ENCODE measurements around the gene RHBDF1. TPM values are rescaled to one million over a fixed set of nuclear protein-coding genes. Genes with fewer than 3 reads are reported as not detected.

RHBDF1 gene
- total and polyA plus RNA-seq, 9 of the 15 experiments (the other 6 are each of a cell fraction or from before 2014, with no cell fraction given) = 1.0 to 8.2 (median 4.2) TPM

DNA sequence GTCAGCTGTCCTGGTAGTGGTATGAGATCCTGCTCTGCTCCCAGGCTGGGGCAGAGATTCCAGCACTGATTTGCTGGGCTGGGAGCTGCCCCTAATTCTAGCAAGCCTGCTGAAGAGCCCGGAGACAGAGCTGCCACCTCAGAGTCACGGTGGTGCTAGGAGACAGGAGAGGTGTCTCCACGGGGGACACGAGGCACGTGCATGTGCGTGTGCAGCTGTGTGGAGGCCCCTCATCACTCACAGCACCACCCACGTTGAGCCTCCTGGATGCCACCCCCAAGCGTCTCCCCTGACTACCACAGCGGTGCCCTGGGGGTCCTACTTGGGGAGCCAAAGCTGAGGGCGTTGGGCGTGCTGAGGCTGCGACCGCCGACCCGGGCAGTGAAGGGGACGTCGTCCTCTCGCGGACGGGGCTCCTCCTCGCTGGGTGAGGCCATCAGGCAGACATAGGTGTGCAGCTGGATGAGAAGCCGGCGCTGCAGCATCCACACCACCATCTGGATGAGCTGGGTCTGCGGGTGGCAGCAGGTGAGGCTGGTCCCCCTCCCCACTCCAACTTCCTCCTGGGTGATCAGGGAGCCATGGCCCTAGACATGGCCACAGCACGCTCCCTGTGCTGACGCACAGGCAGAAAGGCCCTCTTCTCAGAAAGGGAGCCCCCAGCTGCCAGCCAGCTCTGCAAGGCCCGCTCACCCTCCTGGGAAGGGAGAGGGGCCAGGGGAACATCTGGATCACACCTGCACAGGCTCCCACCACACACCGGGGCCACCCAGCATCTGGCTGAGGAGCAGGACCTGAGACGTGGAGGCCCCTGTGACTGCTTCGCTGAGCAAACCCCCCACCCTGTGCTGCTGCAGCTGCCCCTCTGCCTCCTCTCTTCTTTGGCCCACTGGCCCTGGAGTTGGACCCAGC is 17.2 kb upstream of the RHBDF1 start:
- H3K79me2 ChIP-seq (ENCODE audit: control insufficient read depth, insufficient read depth, low read length) = no peaks in the 10 kb centered on the region
- H3K4me1 ChIP-seq (replicated peaks in 1 of 2; ENCODE audit: control insufficient read depth in 2 of 2, insufficient read depth in 2 of 2, low read length in 2 of 2) = peaks cover 9 to 56% of the 10 kb centered on the region in 2 experiments; a peak in 4 of 5 replicates
- H3K27me3 ChIP-seq (ENCODE audit: control insufficient read depth in 2 of 2, insufficient read depth in 2 of 2, low read length in 2 of 2) = no peaks in the 10 kb centered on the region
- H3K9me1 ChIP-seq (ENCODE audit: control insufficient read depth, insufficient read depth, low read length) = peaks cover 3% of the 10 kb centered on the region
- CTCF ChIA-PET (ENCODE audit: low intra/inter-chr PET ratio) = interaction anchor here (0.6 kb wide), 1 partner anchor 16 kb away, joined by 3 read pairs; no protein-coding TSS in a partner anchor
- H3K4me2 ChIP-seq (ENCODE audit: insufficient read depth, low read length) = no peak overlapping the region
- no peak for ATAC-seq
- no peak for DNase-seq (ENCODE audit: extremely low read depth in 1 of 4, low spot score in 3 of 4)
- POLR2A ChIA-PET = interaction anchor here (0.6 to 2.6 kb wide), 2 partner anchors 14 to 22 kb away, joined by 3 to 9 read pairs; no protein-coding TSS in a partner anchor
- no peak for TF ChIP-seq CREM (IDR thresholded peaks at IDR 0.05; ENCODE audit: low read depth)
- TF ChIP-seq NCOA2 (IDR thresholded peaks at IDR 0.05; ENCODE audit: partially characterized antibody in 2 of 2) = no peak
- TF ChIP-seq FOXA1 (IDR thresholded peaks at IDR 0.05; ENCODE audit: borderline replicate concordance) = no peak
- TF ChIP-seq RBFOX2 (IDR thresholded peaks at IDR 0.05; ENCODE audit: low read depth, low read length) = 0 out of 2 replicates have a peak, but pooled peaks have one; percentile 29
- H2AFZ ChIP-seq (ENCODE audit: low read depth, low read length) = no peak overlapping the region
- H3K9me3 ChIP-seq (replicated peaks; ENCODE audit: control insufficient read depth, insufficient read depth, low read depth, low read length) = no peaks in the 10 kb centered on the region
- WGBS (ENCODE audit: insufficient coverage, low coverage, missing lambda C conversion rate) = 91% methylated on average over 28 of the region's 30 CpGs
- peak overlapping the region in 1 of 2 experiments; percentile 84; a peak in 2 of 4 replicates for H3K9ac ChIP-seq (ENCODE audit: insufficient read depth in 1 of 2, low read depth in 2 of 2, low read length in 2 of 2)
- in situ Hi-C loops (cut with MboI) (no loop called here), intact Hi-C loops (cut with micrococcal nuclease) (no loop called here)
- H3K4me3 ChIP-seq = no peak overlapping the region
- peaks cover 70% of the 10 kb centered on the region; the same call in 2 of the 3 replicates for H3K36me3 ChIP-seq (ENCODE audit: control insufficient read depth, insufficient read depth, low read length)
- FAIRE-seq = no peak
- H3K27ac ChIP-seq (ENCODE audit: extremely low read depth, low read depth, low read length) = no peak overlapping the region
- H4K20me1 ChIP-seq (replicated peaks; ENCODE audit: control insufficient read depth, insufficient read depth, low read length) = peaks cover 6% of the 10 kb centered on the region; the same call in 1 of the 2 replicates
- no TSS peak for BruUV-seq (replicated peaks)
